SK-N-SH (cell line): ENCODE results near the gene CUX1. TPM values are rescaled to one million over a fixed set of nuclear protein-coding genes. Genes with fewer than 3 reads are reported as not detected.

ENCODE experiments used
- CTCF ChIA-PET: fragments of 300-600, 350-600 bp; formaldehyde crosslinking; extraction: SDS; loops from one replicate; lab custom pipeline; 2021; lab: Yijun Ruan, JAX
- POLR2A ChIA-PET: fragments of 350-600 bp; sonication (Branson Sonifier 250); formaldehyde crosslinking; extraction: SDS; loops from one replicate; lab custom pipeline; 2020; ENCODE audit warnings: antibody characterized with exemption, inconsistent platforms; lab: Yijun Ruan, JAX
- DNase-seq: peaks from one replicate; pipeline ENCODE4 v3.0.0; 2012
- H2AFZ ChIP-seq: fragments of 200-600 bp; sonication (generic); 2 replicates; pipeline ENCODE4 v1.8.1; 2016; ENCODE audit warnings: antibody characterized with exemption, mild to moderate bottlenecking, low read depth
- H3F3A ChIP-seq: fragments of 200-600 bp; sonication (generic); replicated peaks from 2 replicates; pipeline ENCODE3; 2016; ENCODE audit warnings: antibody characterized with exemption, mild to moderate bottlenecking; ENCODE audit not compliant: insufficient read depth
- H3K27ac ChIP-seq, 2 experiments: fragments of 200-500 bp in 1 of 2; fragments of 200-600 bp in 1 of 2; sonication (Bioruptor generic) in 1 of 2; sonication (generic), shearing (Covaris generic) in 1 of 2; 2 replicates each; pipeline versions ENCODE4 v1.5.1 to v1.6.1; 2014 to 2016; ENCODE audit warnings: low read depth in 2 of 2, inconsistent platforms in 1 of 2, low read length in 1 of 2, mild to moderate bottlenecking in 1 of 2, mixed read lengths in 1 of 2
- H3K27me3 ChIP-seq: fragments of 200-600 bp; sonication (generic), shearing (Covaris generic); 2 replicates; pipeline ENCODE4 v1.6.1; 2016; ENCODE audit warnings: mixed run types; ENCODE audit not compliant: insufficient read depth
- H3K36me3 ChIP-seq, 2 experiments: fragments of 200-500 bp in 1 of 2; fragments of 200-600 bp in 1 of 2; sonication (Bioruptor generic) in 1 of 2; sonication (generic) in 1 of 2; replicated peaks in 1 of 2; 2 replicates each; pipeline versions ENCODE3 to v1.5.1; 2014 to 2016; ENCODE audit warnings: low read length in 1 of 2, mild to moderate bottlenecking in 1 of 2; ENCODE audit not compliant: insufficient read depth in 2 of 2, control insufficient read depth in 1 of 2
- H3K4me1 ChIP-seq, 2 experiments: fragments of 200-500 bp in 1 of 2; fragments of 200-600 bp in 1 of 2; sonication (Bioruptor generic) in 1 of 2; sonication (generic), shearing (Covaris generic) in 1 of 2; 2 replicates each; pipeline versions ENCODE4 v1.5.1 to v1.6.1; 2014 to 2016; ENCODE audit warnings: low read depth in 1 of 2, low read length in 1 of 2, mixed run types in 1 of 2; ENCODE audit not compliant: insufficient read depth in 2 of 2, control insufficient read depth in 1 of 2
- H3K4me2 ChIP-seq: fragments of 200-600 bp; sonication (generic), shearing (Covaris generic); 2 replicates; pipeline ENCODE4 v1.6.1; 2017; ENCODE audit warnings: mixed run types
- H3K4me3 ChIP-seq, 2 experiments: fragments of 200-500 bp in 1 of 2; fragments of 200-600 bp in 1 of 2; sonication (Bioruptor generic) in 1 of 2; sonication (generic), shearing (Covaris generic) in 1 of 2; 2 replicates each; pipeline versions ENCODE4 v1.5.1 to v1.8.1; 2014 to 2016; ENCODE audit warnings: low read depth in 2 of 2, inconsistent platforms in 1 of 2, low read length in 1 of 2, mild to moderate bottlenecking in 1 of 2, mixed read lengths in 1 of 2, moderate library complexity in 1 of 2
- H3K79me2 ChIP-seq: fragments of 200-600 bp; sonication (generic); 2 replicates; pipeline ENCODE4 v1.8.1; 2017; ENCODE audit warnings: mild to moderate bottlenecking; ENCODE audit not compliant: insufficient read depth
- H3K9ac ChIP-seq: fragments of 200-600 bp; sonication (generic); 2 replicates; pipeline ENCODE4 v1.6.1; 2017; ENCODE audit warnings: mixed run types
- H3K9me2 ChIP-seq: fragments of 200-600 bp; sonication (generic); 2 replicates; pipeline ENCODE4 v1.6.1; 2017; ENCODE audit warnings: mixed run types
- H3K9me3 ChIP-seq: fragments of 200-600 bp; sonication (generic); 2 replicates; pipeline ENCODE4 v1.6.1; 2017; ENCODE audit warnings: mixed run types, mild to moderate bottlenecking, moderate library complexity
- H4K20me1 ChIP-seq: fragments of 200-600 bp; sonication (generic); 2 replicates; pipeline ENCODE4 v1.6.1; 2017; ENCODE audit warnings: mild to moderate bottlenecking, mixed run types; ENCODE audit not compliant: insufficient read depth
- CHD2 ChIP-seq: fragments of 150-350 bp; IDR thresholded peaks from 2 replicates; pipeline ENCODE4 v1.6.1; 2018; ENCODE audit warnings: low read length; ENCODE audit not compliant: partially characterized antibody
- EP300 ChIP-seq, 2 experiments: IDR thresholded peaks; 2 replicates each; pipeline versions ENCODE4 v1.4.0 to v1.6.1; 2012; ENCODE audit warnings: borderline replicate concordance in 1 of 2, low read depth in 1 of 2, low read length in 1 of 2
- FOXM1 ChIP-seq: IDR thresholded peaks from 2 replicates; pipeline ENCODE4 v1.4.0; 2012; ENCODE audit warnings: low read depth, mild to moderate bottlenecking
- GABPA ChIP-seq: IDR thresholded peaks from 2 replicates; pipeline ENCODE4 v1.4.0; 2012; ENCODE audit warnings: low read depth, mild to moderate bottlenecking
- JUND ChIP-seq: IDR thresholded peaks from 2 replicates; pipeline ENCODE4 v1.4.0; 2012
- MXI1 ChIP-seq: IDR thresholded peaks from 2 replicates; pipeline ENCODE4 v1.6.1; 2012; ENCODE audit warnings: mild to moderate bottlenecking, low read depth, low read length, improper control_type of control experiment
- NFIC ChIP-seq: IDR thresholded peaks from 2 replicates; pipeline ENCODE4 v1.4.0; 2012; ENCODE audit warnings: borderline replicate concordance
- NRF1 ChIP-seq: IDR thresholded peaks from 2 replicates; pipeline ENCODE4 v1.6.1; 2012; ENCODE audit warnings: low read depth, mild to moderate bottlenecking, low read length
- POLR2AphosphoS5 ChIP-seq: IDR thresholded peaks from 2 replicates; pipeline ENCODE4 v1.6.1; 2012; ENCODE audit warnings: low read depth, low read length
- RAD21 ChIP-seq: IDR thresholded peaks from 2 replicates; pipeline ENCODE4 v1.6.1; 2012; ENCODE audit warnings: mild to moderate bottlenecking, low read length
- RCOR1 ChIP-seq: fragments of 150-350 bp; IDR thresholded peaks from 2 replicates; pipeline ENCODE4 v1.6.1; 2017; ENCODE audit warnings: antibody characterized with exemption, low read length
- RFX5 ChIP-seq: IDR thresholded peaks from 2 replicates; pipeline ENCODE4 v1.6.1; 2012; ENCODE audit warnings: mild to moderate bottlenecking, improper control_type of control experiment, low read length
- SMC3 ChIP-seq: IDR thresholded peaks from 2 replicates; pipeline ENCODE4 v1.6.1; 2012; ENCODE audit warnings: low read depth, low read length, improper control_type of control experiment
- TAF1 ChIP-seq: IDR thresholded peaks from 2 replicates; pipeline ENCODE4 v1.6.1; 2012; ENCODE audit warnings: low read depth, mild to moderate bottlenecking, low read length, moderate library complexity, borderline replicate concordance
- TEAD4 ChIP-seq: IDR thresholded peaks from 2 replicates; pipeline ENCODE4 v1.4.0; 2012; ENCODE audit warnings: mild to moderate bottlenecking, borderline replicate concordance; ENCODE audit not compliant: insufficient read depth
- USF2 ChIP-seq: fragments of 150-350 bp; IDR thresholded peaks from 2 replicates; pipeline ENCODE4 v1.6.1; 2017; ENCODE audit warnings: antibody characterized with exemption, low read length, low read depth, borderline replicate concordance
- YY1 ChIP-seq: IDR thresholded peaks from 2 replicates; pipeline ENCODE4 v1.4.0; 2012; ENCODE audit warnings: low read depth, mild to moderate bottlenecking
- ZBTB33 ChIP-seq: IDR thresholded peaks from 2 replicates; pipeline ENCODE4 v1.4.0; 2012; ENCODE audit warnings: low read depth, borderline replicate concordance
- WGBS: methylation state at CpG from one replicate; pipeline ENCODE4 v1.1.6; 2017; ENCODE audit warnings: low lambda C conversion rate; 5-methylcytosine and 5-hydroxymethylcytosine counted together
- polyA plus RNA-seq, 3 experiments: library from polyadenylated mRNA; depleted of rRNA; stranded (reverse); fragments of >200 nt; gene quantifications; 2 replicates each; pipeline ENCODE4 v1.2.3, GENCODE V29; 2012

The CUX1 gene
- polyA plus RNA-seq, 1 of the 3 experiments (the other 2 are of a cell fraction): 68.6 TPM

- no peak for TF ChIP-seq RAD21
- TF ChIP-seq JUND: no peak
- TF ChIP-seq, all 33 proteins: peak for 0
- Histone ChIP-seq H2AFZ (no peak overlapping the region), H3K27ac (no peak overlapping the region), H3K4me3 (no peak overlapping the region), H3K27me3 (no peaks in the 10 kb centered on the region), H3K4me2 (no peak overlapping the region), H4K20me1 (peaks cover 38% of the 10 kb centered on the region), H3F3A (peaks cover 25% of the 10 kb centered on the region), H3K9me3 (no peaks in the 10 kb centered on the region), H3K9ac (no peak overlapping the region), H3K9me2 (no peaks in the 10 kb centered on the region), H3K36me3 (no peaks in the 10 kb centered on the region), H3K4me1 (peaks cover 22 to 23% of the 10 kb centered on the region in 2 experiments), H3K79me2 (peaks cover 89% of the 10 kb centered on the region)
- no peak for DNase-seq
- CTCF ChIA-PET: interaction anchor here (0.8 to 2.0 kb wide), 3 partner anchors 14 to 21 kb away, joined by 3 to 4 read pairs (median 3); no protein-coding TSS in a partner anchor
- 92% methylated on average over 11 of the region's 11 CpGs for WGBS
- POLR2A ChIA-PET: no interaction called here
Measured at GRCh38 chr7:101860316-101861217, 43.1 kb downstream of the CUX1 start.

- TF ChIP-seq SMC3 (no peak), YY1 (no peak), ZBTB33 (no peak), MXI1 (no peak), TEAD4 (no peak), GABPA (no peak), USF2 (no peak), RCOR1 (no peak), RFX5 (no peak), FOXM1 (no peak), TAF1 (no peak), NFIC (no peak), CHD2 (no peak), EP300 (IDR thresholded peaks at IDR 0.05; ENCODE audit: borderline replicate concordance in 1 of 2, low read depth in 1 of 2, low read length in 1 of 2) (no peak), NRF1 (no peak), POLR2AphosphoS5 (no peak), JUND (no peak)
- CTCF ChIA-PET: interaction anchor here (0.8 to 2.0 kb wide), 4 partner anchors 15 to 47 kb away, joined by 3 to 4 read pairs (median 3); no protein-coding TSS in a partner anchor
- 95% methylated on average over 8 of the region's 8 CpGs for WGBS
- Histone ChIP-seq H3F3A (peaks cover 18% of the 10 kb centered on the region), H3K79me2 (peaks cover 91% of the 10 kb centered on the region), H4K20me1 (peaks cover 42% of the 10 kb centered on the region), H3K4me2 (no peak overlapping the region), H3K27me3 (no peaks in the 10 kb centered on the region), H3K9me2 (no peaks in the 10 kb centered on the region), H3K36me3 (no peaks in the 10 kb centered on the region), H3K9me3 (no peaks in the 10 kb centered on the region), H3K9ac (no peak overlapping the region), H2AFZ (no peak overlapping the region), H3K4me3 (no peak overlapping the region), H3K27ac (no peak overlapping the region), H3K4me1 (peaks cover 15 to 18% of the 10 kb centered on the region in 2 experiments)
- POLR2A ChIA-PET: no interaction called here
- no peak for DNase-seq
Measured at GRCh38 chr7:101861218-101861775, 43.9 kb downstream of the CUX1 start.
